AG09309 (cell line): ENCODE measurements around the gene IFITM1.
A peak's percentile ranks its signal among the peaks of the same experiment; 100 is the strongest.
"Not testable (repeated sequence)": the region's sequence is repeated elsewhere in the genome, so short reads cannot be mapped to it uniquely, and the experiment has no call there.

ENCODE experiments used
- DNase-seq: peaks from one replicate; pipeline ENCODE4 v3.0.0-alpha.2; 2010; ENCODE audit warnings: low read depth
- H3K4me3 ChIP-seq: 2 replicates; pipeline ENCODE4 v1.5.1; 2011; ENCODE audit warnings: mild to moderate bottlenecking, low read depth, low read length, moderate library complexity; ENCODE audit not compliant: control insufficient read depth
- TF ChIP-seq, protein P1 (sequence below): IDR thresholded peaks from 2 replicates; pipeline ENCODE4 v1.5.1; 2011; ENCODE audit warnings: mild to moderate bottlenecking, low read depth, low read length, inconsistent platforms; ENCODE audit not compliant: insufficient read depth, control insufficient read depth; ENCODE audit errors: missing control alignments

Gene IFITM1

DNA sequence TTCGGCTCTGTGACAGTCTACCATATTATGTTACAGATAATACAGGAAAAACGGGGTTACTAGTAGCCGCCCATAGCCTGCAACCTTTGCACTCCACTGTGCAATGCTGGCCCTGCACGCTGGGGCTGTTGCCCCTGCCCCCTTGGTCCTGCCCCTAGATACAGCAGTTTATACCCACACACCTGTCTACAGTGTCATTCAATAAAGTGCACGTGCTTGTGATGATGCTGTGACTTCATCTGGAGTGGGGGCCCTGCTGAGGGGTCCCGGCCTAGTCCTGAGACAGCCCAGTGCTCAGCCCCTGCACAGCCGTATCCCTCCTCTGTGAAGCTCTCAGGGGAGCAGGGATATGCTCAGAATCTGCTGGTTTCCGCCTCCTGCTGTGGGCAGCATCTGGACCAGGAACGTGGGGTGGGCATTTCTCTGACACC is 1.2 kb downstream of the IFITM1 start:
- H3K4me3 ChIP-seq: peak overlapping the region; percentile 70
- DNase-seq: no peak
- TF ChIP-seq, protein P1, sequence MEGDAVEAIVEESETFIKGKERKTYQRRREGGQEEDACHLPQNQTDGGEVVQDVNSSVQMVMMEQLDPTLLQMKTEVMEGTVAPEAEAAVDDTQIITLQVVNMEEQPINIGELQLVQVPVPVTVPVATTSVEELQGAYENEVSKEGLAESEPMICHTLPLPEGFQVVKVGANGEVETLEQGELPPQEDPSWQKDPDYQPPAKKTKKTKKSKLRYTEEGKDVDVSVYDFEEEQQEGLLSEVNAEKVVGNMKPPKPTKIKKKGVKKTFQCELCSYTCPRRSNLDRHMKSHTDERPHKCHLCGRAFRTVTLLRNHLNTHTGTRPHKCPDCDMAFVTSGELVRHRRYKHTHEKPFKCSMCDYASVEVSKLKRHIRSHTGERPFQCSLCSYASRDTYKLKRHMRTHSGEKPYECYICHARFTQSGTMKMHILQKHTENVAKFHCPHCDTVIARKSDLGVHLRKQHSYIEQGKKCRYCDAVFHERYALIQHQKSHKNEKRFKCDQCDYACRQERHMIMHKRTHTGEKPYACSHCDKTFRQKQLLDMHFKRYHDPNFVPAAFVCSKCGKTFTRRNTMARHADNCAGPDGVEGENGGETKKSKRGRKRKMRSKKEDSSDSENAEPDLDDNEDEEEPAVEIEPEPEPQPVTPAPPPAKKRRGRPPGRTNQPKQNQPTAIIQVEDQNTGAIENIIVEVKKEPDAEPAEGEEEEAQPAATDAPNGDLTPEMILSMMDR: no peak

DNA sequence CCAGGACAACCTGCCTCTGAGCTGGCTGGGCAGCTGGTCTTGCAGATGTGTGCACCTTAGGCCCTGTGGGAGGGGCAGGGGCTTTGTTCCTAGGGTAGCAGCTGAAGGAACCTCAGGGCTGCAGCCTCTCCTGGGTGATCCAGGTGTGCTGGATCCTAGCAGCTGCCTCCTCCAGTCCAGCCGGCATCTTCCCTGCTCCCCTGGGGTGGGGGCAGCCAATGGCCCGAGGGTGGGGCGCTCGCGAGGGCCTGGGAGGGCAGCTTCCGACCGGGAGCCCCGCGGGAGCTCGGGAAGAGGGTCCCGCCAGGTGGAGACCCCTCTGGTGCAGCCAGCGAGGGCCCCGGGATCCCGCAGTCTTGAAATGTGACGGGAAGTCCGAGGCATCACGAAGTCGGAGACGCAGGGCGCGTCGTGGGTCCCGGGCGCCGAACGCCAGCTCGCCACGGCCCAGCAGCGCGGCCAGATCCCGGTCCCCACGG is 1.7 kb downstream of the IFITM1 start:
- TF ChIP-seq, protein P1: no peak
- no peak for DNase-seq
- peak overlapping the region; percentile 70 for H3K4me3 ChIP-seq

DNA sequence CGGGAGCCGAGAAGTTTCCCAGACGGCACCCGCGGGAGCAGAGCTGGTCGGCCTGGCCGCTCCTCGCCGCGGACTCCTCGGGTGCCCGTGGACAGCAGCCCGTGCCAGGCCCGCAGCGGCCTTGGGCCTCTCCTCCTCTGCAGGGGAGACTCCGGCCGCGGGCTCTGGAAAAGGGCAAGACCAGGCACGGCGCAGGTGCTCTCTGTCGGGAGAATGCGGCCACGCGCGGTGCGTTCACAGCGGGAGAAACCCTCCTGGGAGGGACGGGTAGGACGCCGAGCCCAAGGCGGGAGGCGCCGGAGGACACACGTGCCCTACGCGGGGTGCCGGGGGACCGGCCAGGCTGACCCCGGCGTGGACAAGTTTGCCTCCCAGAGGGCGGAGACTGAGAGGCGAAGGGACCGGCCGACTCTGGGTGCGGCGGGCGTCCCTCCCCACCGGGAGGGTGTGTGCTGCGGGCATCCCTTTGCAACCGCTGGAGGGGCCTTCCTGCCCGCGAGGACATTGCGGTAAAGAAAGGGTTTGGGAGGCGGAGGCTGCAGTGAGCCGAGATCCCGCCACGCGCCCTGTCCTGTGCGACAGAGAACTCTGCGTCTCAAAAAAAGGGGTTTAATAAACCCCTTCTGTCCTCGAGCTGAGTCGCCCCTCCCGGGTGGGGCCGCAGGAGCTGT is 2.3 kb downstream of the IFITM1 start:
- H3K4me3 ChIP-seq: peak overlapping the region; percentile 46
- TF ChIP-seq, protein P1: no peak
- no peak for DNase-seq

DNA sequence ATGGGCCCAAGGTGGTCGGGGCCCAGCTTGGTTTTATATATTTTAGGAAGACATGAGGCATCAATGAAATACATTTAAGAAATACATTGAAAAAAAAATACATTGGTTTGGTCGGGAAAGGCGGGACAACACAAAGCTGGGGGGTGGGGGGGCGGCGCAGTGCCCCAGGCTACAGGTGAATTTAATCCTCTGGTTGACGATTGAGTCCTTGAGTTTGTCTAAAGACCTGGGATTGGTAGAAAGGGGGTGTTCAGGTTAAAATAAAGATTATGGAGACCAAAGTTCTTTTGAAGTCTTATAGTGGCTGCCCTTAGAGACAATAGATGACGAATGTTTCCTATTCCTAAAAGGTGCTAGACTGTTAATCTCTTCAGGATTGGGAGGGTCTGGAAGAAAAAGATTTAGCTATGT is 3.1 kb downstream of the IFITM1 start:
- TF ChIP-seq, protein P1: no peak
- no peak overlapping the region; the same call in 1 of the 2 replicates for H3K4me3 ChIP-seq

DNA sequence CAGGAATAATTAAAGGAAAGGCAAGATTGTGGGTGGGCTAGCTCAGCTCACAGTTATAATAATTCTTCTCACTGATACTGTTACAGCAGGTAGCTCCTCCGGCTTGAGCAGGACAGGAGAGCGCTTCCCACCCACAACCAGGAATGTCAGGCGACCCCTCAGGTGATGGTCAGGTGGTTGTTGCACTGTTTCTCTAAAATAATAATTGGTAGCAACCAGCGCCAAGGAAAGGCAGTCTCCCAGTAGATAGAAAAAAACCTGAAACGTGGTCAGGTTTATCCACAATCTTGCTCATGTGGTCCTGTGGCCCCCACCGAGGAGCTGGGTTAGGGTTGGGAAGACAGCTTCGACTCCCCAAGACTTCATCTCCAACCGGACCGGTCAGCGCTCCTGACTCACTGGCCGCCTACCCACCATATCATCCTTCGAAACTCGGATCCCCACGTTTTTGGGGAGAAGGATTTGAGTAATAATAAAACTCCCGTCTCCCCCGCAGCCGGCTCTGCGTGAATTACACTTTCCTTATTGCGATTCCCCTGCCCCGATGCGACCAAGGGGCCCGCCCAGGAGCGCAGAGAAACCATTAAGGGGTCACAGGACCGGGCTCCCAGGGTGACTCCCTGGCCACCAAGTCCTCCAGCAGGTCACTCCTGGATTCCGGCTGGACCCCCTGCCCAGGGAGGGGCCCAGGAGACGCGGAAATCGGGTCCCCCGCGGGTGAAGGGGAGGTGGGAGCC is 4.0 kb downstream of the IFITM1 start:
- H3K4me3 ChIP-seq, DNase-seq: not testable (repeated sequence)

More for the DNA sequence above, 3.1 kb downstream of the IFITM1 start:
- no peak for DNase-seq

DNA sequence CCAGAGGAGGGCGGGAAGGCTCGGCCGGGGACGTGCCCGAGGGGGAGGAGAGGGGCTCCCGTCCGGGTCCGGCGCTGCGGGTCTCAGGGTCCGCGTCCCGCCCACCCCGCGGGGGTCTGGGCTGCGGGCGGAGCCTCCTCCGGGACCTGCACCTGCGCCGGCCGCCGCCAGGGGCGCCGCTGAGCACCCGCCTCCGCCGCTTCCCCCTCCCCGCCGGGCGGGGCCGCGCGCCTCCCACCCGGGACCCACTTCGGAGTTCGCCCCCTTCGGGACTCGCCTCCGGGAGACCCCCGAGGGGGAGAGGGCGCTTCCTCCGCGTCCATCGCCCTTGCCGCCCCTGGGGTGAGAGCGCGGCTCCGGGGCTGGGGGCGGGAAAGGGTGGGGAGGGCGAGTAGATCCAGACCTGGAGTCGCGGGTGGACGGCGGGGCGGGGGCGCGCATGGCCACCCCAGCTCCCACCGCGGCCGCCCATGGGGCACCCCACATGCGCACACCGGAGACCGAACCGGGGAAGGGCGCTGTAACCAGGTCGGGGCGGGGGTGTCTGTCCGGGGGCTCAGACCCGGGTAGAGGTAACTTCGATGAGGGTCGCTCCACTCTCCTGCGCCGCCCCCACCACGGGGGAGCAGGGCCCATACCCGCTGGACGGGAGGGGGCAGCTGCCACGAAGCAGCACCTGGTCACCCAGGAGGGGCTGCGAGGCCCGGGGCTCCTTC is 4.7 kb downstream of the IFITM1 start:
- H3K4me3 ChIP-seq: peak overlapping the region; percentile 83
- not testable (repeated sequence) for DNase-seq

DNA sequence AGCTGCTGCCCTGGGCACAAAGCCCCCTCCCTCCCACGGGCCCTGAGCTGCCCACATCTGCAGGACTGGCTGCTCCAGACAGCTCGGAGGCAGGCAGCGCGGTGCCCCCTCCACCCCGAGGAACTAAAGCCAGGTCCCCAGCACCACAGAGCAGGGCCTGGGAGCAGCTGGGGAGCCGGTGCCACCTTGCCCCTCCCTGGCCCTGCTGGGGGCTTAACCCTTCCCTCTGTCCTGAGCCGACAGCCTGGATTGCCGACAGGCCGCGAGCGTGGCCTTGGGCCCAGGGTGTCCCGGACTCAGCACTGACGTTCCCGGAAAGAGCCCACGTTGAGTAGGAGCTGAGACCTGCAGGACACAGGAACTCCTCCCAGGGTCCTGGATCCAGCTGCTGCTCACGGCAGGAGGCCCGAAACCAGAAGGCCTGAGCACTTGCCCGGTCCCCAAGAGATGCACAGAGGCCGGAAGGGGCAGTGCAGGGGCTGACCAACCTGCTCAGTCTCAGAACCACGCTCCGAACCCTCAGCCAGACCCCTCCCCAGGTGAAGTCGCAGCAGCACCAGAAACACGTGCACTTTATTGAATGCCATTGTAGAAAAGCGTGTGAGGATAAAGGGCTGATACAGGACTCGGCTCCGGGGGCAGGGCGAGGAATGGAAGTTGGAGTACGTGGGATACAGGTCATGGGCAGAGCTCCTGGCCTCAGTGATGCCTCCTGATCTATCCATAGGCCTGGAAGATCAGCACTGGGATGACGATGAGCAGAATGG is 5.5 kb downstream of the IFITM1 start:
- DNase-seq: not testable (repeated sequence)
- H3K4me3 ChIP-seq: peak overlapping the region; percentile 83
- TF ChIP-seq, protein P1: peak; percentile 13

DNA sequence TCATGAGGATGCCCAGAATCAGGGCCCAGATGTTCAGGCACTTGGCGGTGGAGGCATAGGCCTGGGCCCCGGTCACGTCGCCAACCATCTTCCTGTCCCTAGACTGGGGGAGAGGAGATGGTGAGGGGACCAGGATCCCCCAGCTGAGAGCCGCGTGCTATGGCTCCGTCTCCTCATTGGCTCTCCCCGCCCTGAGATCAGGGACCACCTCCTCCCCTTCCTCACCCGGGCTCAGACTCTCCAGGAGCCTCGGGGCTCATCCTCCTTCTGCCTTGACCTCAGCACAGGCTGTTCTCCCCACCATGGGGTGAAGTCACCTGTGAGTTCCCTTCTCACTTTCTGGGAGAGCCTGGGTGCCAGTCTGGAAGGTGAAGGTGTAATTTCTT is 6.0 kb downstream of the IFITM1 start:
- DNase-seq: not testable (repeated sequence)
- H3K4me3 ChIP-seq: peak overlapping the region; percentile 83
